SU-DHL-6 (cell line): ENCODE data around the gene SLITRK4.
A peak's percentile ranks its signal among the peaks of the same experiment; 100 is the strongest.

ENCODE experiments used
- EZH2phosphoT487 ChIP-seq: fragments of 200-600 bp; sonication (generic), shearing (Covaris generic); conservative IDR thresholded peaks from 2 replicates; pipeline ENCODE4 v1.6.1; 2018; ENCODE audit warnings: mild to moderate bottlenecking, antibody characterized with exemption, low read length, moderate library complexity, mixed read lengths
- TF ChIP-seq, protein P1 (sequence below): fragments of 200-600 bp; sonication (generic); IDR thresholded peaks from one replicate; pipeline ENCODE4 v1.5.1; 2017; ENCODE audit warnings: antibody characterized with exemption, mild to moderate bottlenecking, low read length, moderate library complexity; ENCODE audit not compliant: insufficient read depth, poor library complexity, severe bottlenecking

DNA sequence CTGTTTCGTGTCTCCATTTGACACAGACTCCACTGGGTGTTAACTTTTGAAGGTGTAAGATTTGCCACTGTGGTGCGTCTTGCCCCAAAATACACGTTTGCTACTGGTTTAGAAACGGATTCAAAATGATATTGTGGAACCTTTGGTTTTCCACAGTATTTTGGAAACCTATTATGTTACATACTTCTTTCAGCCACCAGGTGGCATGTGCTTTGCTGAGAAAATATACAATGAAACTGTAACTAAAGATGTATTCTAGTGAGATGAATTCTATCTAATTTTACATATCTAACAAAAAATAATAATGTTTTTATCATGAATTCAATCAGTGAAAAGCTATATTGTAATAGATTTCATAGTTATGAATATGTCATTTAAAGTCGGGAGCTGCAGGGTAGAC, 28.4 kb upstream of the SLITRK4 start:
- TF ChIP-seq, protein P1, sequence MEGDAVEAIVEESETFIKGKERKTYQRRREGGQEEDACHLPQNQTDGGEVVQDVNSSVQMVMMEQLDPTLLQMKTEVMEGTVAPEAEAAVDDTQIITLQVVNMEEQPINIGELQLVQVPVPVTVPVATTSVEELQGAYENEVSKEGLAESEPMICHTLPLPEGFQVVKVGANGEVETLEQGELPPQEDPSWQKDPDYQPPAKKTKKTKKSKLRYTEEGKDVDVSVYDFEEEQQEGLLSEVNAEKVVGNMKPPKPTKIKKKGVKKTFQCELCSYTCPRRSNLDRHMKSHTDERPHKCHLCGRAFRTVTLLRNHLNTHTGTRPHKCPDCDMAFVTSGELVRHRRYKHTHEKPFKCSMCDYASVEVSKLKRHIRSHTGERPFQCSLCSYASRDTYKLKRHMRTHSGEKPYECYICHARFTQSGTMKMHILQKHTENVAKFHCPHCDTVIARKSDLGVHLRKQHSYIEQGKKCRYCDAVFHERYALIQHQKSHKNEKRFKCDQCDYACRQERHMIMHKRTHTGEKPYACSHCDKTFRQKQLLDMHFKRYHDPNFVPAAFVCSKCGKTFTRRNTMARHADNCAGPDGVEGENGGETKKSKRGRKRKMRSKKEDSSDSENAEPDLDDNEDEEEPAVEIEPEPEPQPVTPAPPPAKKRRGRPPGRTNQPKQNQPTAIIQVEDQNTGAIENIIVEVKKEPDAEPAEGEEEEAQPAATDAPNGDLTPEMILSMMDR = peak; percentile 19
- no peak for TF ChIP-seq EZH2phosphoT487
